ENCODE measurements around the gene REV3L. TPM values are rescaled to one million over a fixed set of nuclear protein-coding genes. Genes with fewer than 3 reads are reported as not detected.

REV3L gene
- total RNA-seq, 1 experiment from 2014 or later, result 5.7 TPM

DNA sequence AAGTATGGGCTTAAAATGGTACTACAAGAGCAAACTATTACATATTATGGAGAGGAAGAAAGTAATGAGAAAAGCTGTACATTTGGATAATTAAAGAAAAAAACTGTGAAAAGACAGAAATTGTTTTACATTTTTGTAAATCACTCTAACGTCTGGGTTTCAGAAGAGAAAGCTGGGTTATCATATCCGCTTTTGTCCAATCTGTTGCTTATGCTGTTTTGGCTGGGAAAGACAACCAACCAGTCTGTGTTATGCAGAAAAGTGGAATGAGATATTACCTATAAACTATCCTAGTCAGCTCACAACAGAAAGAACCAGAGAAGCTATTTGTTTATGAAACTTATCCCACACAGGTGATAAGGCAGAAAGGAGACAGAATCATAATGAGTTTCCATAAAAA, 32.4 kb downstream of the REV3L start:
- ChIA-PET CTCF (no interaction called here), POLR2A (no interaction called here)
- H3K4me1 Mint-ChIP-seq, result no peaks in the 10 kb centered on the region
- H3K9me3 Mint-ChIP-seq, result no peaks in the 10 kb centered on the region
- ATAC-seq (no peak), DNase-seq (ENCODE audit: low spot score) (no peak)
- peaks cover 65% of the 10 kb centered on the region for H3K27me3 Mint-ChIP-seq (ENCODE audit: low read depth)
- H3K27ac Mint-ChIP-seq, result no peak overlapping the region
- no peaks in the 10 kb centered on the region for H3K36me3 Mint-ChIP-seq
- no peak overlapping the region for H3K4me3 Mint-ChIP-seq
- no peak for TF ChIP-seq ZNF317 (CRISPR knock-in tag; IDR thresholded peaks at IDR 0.05; ENCODE audit: borderline replicate concordance, low read depth)
- no peak for TF ChIP-seq ETV6 (CRISPR knock-in tag; IDR thresholded peaks at IDR 0.05)
- no peak for TF ChIP-seq ELF4 (CRISPR knock-in tag; IDR thresholded peaks at IDR 0.05; ENCODE audit: low read depth)
- no peak for TF ChIP-seq OVOL2 (CRISPR knock-in tag; IDR thresholded peaks at IDR 0.05; ENCODE audit: borderline replicate concordance)

DNA sequence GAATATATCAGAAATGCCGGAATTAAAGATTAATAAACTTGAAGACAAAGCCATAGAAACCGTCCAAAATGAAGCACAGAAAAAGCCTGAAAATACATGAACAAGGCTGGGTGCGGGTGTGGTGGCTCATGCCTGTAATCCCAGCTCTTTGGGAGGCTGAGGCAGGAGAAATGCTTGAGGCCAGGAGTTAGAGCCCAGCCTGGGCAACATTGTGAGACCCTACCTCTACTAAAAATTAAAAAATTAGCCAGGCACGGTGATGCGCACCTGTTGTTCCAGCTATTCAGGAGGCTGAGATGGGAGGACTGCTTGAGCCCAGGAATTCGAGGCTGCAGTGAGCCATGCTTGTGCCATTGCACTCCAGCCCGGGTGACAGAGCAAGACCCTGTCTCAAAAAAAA, 32.9 kb downstream of the REV3L start:
- DNase-seq (ENCODE audit: low spot score), result no peak
- no peak overlapping the region for H3K4me3 Mint-ChIP-seq
- H3K9me3 Mint-ChIP-seq, result no peaks in the 10 kb centered on the region
- no peaks in the 10 kb centered on the region for H3K36me3 Mint-ChIP-seq
- H3K27me3 Mint-ChIP-seq (ENCODE audit: low read depth), result peaks cover 68% of the 10 kb centered on the region
- ChIA-PET POLR2A (interaction anchor here (0.6 kb wide), 1 partner anchor 13 kb away, joined by 3 read pairs; no protein-coding TSS in a partner anchor), CTCF (no interaction called here)
- no peak overlapping the region for H3K27ac Mint-ChIP-seq
- no peaks in the 10 kb centered on the region for H3K4me1 Mint-ChIP-seq
- TF ChIP-seq, protein P1, sequence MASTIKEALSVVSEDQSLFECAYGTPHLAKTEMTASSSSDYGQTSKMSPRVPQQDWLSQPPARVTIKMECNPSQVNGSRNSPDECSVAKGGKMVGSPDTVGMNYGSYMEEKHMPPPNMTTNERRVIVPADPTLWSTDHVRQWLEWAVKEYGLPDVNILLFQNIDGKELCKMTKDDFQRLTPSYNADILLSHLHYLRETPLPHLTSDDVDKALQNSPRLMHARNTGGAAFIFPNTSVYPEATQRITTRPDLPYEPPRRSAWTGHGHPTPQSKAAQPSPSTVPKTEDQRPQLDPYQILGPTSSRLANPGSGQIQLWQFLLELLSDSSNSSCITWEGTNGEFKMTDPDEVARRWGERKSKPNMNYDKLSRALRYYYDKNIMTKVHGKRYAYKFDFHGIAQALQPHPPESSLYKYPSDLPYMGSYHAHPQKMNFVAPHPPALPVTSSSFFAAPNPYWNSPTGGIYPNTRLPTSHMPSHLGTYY (CRISPR knock-in tag; IDR thresholded peaks at IDR 0.05), result no peak
- no peak for TF ChIP-seq KAT7 (CRISPR knock-in tag; IDR thresholded peaks at IDR 0.05; ENCODE audit: borderline replicate concordance)
- no peak for TF ChIP-seq NR1H2 (CRISPR knock-in tag; IDR thresholded peaks at IDR 0.05)
- TF ChIP-seq JAZF1 (CRISPR knock-in tag; IDR thresholded peaks at IDR 0.05), result no peak
- TF ChIP-seq TEAD4 (CRISPR knock-in tag; IDR thresholded peaks at IDR 0.05), result no peak
- TF ChIP-seq ZNF416 (CRISPR knock-in tag; IDR thresholded peaks at IDR 0.05), result no peak
- TF ChIP-seq, protein P2, sequence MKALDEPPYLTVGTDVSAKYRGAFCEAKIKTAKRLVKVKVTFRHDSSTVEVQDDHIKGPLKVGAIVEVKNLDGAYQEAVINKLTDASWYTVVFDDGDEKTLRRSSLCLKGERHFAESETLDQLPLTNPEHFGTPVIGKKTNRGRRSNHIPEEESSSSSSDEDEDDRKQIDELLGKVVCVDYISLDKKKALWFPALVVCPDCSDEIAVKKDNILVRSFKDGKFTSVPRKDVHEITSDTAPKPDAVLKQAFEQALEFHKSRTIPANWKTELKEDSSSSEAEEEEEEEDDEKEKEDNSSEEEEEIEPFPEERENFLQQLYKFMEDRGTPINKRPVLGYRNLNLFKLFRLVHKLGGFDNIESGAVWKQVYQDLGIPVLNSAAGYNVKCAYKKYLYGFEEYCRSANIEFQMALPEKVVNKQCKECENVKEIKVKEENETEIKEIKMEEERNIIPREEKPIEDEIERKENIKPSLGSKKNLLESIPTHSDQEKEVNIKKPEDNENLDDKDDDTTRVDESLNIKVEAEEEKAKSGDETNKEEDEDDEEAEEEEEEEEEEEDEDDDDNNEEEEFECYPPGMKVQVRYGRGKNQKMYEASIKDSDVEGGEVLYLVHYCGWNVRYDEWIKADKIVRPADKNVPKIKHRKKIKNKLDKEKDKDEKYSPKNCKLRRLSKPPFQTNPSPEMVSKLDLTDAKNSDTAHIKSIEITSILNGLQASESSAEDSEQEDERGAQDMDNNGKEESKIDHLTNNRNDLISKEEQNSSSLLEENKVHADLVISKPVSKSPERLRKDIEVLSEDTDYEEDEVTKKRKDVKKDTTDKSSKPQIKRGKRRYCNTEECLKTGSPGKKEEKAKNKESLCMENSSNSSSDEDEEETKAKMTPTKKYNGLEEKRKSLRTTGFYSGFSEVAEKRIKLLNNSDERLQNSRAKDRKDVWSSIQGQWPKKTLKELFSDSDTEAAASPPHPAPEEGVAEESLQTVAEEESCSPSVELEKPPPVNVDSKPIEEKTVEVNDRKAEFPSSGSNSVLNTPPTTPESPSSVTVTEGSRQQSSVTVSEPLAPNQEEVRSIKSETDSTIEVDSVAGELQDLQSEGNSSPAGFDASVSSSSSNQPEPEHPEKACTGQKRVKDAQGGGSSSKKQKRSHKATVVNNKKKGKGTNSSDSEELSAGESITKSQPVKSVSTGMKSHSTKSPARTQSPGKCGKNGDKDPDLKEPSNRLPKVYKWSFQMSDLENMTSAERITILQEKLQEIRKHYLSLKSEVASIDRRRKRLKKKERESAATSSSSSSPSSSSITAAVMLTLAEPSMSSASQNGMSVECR (CRISPR knock-in tag; IDR thresholded peaks at IDR 0.05; ENCODE audit: borderline replicate concordance), result no peak
- ATAC-seq, result no peak

DNA sequence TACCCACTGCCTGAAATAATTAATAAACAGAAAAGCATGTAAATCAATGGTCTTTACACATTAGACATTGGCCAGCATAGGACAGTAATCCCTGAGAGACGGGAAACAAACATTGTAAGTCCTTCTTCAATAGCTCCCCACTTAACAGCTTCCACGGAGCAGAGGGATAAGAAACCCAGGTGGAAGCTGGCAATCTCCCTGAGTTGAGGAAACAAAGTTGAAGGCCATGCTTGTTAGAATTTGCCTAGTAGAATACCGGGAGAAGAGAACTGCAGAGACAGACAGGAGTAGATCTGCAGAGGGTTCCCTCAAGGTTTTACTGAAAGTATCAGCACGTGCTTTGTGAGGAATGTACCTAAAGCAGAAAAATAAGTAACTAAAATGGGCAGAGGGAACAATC, 33.9 kb downstream of the REV3L start:
- no peak for ATAC-seq
- CTCF ChIA-PET, result no interaction called here
- no peak overlapping the region for H3K4me3 Mint-ChIP-seq
- TF ChIP-seq, protein P3, sequence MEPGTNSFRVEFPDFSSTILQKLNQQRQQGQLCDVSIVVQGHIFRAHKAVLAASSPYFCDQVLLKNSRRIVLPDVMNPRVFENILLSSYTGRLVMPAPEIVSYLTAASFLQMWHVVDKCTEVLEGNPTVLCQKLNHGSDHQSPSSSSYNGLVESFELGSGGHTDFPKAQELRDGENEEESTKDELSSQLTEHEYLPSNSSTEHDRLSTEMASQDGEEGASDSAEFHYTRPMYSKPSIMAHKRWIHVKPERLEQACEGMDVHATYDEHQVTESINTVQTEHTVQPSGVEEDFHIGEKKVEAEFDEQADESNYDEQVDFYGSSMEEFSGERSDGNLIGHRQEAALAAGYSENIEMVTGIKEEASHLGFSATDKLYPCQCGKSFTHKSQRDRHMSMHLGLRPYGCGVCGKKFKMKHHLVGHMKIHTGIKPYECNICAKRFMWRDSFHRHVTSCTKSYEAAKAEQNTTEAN (CRISPR knock-in tag; IDR thresholded peaks at IDR 0.05), result no peak
- TF ChIP-seq SP1 (CRISPR knock-in tag; conservative IDR thresholded peaks at IDR 0.05) (no peak), FOXK1 (CRISPR knock-in tag; IDR thresholded peaks at IDR 0.05) (no peak), RORB (CRISPR knock-in tag; IDR thresholded peaks at IDR 0.05) (no peak), HMGA2 (CRISPR knock-in tag; IDR thresholded peaks at IDR 0.05) (no peak), ESRRA (CRISPR knock-in tag; IDR thresholded peaks at IDR 0.05; ENCODE audit: borderline replicate concordance) (no peak)
- TF ChIP-seq, protein P4, sequence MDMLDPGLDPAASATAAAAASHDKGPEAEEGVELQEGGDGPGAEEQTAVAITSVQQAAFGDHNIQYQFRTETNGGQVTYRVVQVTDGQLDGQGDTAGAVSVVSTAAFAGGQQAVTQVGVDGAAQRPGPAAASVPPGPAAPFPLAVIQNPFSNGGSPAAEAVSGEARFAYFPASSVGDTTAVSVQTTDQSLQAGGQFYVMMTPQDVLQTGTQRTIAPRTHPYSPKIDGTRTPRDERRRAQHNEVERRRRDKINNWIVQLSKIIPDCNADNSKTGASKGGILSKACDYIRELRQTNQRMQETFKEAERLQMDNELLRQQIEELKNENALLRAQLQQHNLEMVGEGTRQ (CRISPR knock-in tag; IDR thresholded peaks at IDR 0.05), result no peak
- TF ChIP-seq, protein P5, sequence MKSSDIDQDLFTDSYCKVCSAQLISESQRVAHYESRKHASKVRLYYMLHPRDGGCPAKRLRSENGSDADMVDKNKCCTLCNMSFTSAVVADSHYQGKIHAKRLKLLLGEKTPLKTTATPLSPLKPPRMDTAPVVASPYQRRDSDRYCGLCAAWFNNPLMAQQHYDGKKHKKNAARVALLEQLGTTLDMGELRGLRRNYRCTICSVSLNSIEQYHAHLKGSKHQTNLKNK (CRISPR knock-in tag; IDR thresholded peaks at IDR 0.05), result no peak
- TF ChIP-seq, protein P6, sequence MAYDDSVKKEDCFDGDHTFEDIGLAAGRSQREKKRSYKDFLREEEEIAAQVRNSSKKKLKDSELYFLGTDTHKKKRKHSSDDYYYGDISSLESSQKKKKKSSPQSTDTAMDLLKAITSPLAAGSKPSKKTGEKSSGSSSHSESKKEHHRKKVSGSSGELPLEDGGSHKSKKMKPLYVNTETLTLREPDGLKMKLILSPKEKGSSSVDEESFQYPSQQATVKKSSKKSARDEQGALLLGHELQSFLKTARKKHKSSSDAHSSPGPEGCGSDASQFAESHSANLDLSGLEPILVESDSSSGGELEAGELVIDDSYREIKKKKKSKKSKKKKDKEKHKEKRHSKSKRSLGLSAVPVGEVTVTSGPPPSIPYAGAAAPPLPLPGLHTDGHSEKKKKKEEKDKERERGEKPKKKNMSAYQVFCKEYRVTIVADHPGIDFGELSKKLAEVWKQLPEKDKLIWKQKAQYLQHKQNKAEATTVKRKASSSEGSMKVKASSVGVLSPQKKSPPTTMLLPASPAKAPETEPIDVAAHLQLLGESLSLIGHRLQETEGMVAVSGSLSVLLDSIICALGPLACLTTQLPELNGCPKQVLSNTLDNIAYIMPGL (CRISPR knock-in tag; IDR thresholded peaks at IDR 0.05), result no peak
- TF ChIP-seq, protein P7, sequence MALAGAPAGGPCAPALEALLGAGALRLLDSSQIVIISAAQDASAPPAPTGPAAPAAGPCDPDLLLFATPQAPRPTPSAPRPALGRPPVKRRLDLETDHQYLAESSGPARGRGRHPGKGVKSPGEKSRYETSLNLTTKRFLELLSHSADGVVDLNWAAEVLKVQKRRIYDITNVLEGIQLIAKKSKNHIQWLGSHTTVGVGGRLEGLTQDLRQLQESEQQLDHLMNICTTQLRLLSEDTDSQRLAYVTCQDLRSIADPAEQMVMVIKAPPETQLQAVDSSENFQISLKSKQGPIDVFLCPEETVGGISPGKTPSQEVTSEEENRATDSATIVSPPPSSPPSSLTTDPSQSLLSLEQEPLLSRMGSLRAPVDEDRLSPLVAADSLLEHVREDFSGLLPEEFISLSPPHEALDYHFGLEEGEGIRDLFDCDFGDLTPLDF (CRISPR knock-in tag; IDR thresholded peaks at IDR 0.05), result no peak
- TF ChIP-seq, protein P8, sequence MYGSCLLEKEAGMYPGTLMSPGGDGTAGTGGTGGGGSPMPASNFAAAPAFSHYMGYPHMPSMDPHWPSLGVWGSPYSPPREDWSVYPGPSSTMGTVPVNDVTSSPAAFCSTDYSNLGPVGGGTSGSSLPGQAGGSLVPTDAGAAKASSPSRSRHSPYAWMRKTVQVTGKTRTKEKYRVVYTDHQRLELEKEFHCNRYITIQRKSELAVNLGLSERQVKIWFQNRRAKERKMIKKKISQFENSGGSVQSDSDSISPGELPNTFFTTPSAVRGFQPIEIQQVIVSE (CRISPR knock-in tag; IDR thresholded peaks at IDR 0.05; ENCODE audit: borderline replicate concordance), result no peak

More for the DNA sequence above, 33.9 kb downstream of the REV3L start:
- Mint-ChIP-seq H3K27ac (no peak overlapping the region), H3K9me3 (no peaks in the 10 kb centered on the region), H3K36me3 (no peaks in the 10 kb centered on the region), H3K4me1 (no peaks in the 10 kb centered on the region), H3K27me3 (ENCODE audit: low read depth) (peaks cover 76% of the 10 kb centered on the region)
- POLR2A ChIA-PET, result no interaction called here
- DNase-seq (ENCODE audit: low spot score), result no peak

Measured in WTC11 (cell line).